ENCODE results near the gene KRT6B. TPM values are rescaled to one million over a fixed set of nuclear protein-coding genes. Genes with fewer than 3 reads are reported as not detected.

Gene KRT6B
- total and polyA plus RNA-seq, 8 donors: not detected

DNA sequence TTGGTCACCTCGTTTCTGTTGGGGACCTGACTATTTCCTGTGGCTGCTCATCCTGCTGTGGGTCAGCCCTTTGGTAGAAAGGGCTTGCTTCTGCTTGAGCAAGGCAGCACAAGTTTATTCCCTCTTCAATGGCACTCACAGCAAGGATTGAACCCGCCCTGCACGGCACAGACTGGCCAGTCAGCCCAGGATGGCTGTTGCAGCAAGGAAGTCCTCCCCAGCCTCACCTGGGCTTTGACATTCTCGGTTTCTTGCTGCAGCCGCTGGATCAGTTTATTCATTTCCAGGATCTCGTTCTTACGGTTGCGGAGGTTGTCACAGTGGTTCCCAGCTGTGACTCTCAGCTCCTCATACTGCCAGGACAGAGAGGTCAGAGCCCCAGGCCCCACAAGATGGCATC is 55.3 kb downstream of the KRT6B start:
- no peaks in the 10 kb centered on the region for H3K9me3 ChIP-seq
- no peaks in the 10 kb centered on the region for H3K36me3 ChIP-seq
- ATAC-seq: no peak
- H3K27me3 ChIP-seq: peaks cover 0 to 46% of the 10 kb centered on the region in 2 donors
- no peak overlapping the region for H3K27ac ChIP-seq
- peak in 1 of 4 donors; percentile 8 for DNase-seq
- TF ChIP-seq, protein P1, sequence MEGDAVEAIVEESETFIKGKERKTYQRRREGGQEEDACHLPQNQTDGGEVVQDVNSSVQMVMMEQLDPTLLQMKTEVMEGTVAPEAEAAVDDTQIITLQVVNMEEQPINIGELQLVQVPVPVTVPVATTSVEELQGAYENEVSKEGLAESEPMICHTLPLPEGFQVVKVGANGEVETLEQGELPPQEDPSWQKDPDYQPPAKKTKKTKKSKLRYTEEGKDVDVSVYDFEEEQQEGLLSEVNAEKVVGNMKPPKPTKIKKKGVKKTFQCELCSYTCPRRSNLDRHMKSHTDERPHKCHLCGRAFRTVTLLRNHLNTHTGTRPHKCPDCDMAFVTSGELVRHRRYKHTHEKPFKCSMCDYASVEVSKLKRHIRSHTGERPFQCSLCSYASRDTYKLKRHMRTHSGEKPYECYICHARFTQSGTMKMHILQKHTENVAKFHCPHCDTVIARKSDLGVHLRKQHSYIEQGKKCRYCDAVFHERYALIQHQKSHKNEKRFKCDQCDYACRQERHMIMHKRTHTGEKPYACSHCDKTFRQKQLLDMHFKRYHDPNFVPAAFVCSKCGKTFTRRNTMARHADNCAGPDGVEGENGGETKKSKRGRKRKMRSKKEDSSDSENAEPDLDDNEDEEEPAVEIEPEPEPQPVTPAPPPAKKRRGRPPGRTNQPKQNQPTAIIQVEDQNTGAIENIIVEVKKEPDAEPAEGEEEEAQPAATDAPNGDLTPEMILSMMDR (IDR thresholded peaks at IDR 0.05): no peak
- H3K4me3 ChIP-seq: no peak overlapping the region
- H3K4me1 ChIP-seq: no peaks in the 10 kb centered on the region
- intact Hi-C loops (cut with DNase I): no loop called here

Other genes starting within 250 kb of the KRT6B start
- gene KRT7, start 218.9 kb downstream of the KRT6B start, total RNA-seq: 1,000 to 10,000 TPM; 1,945 to 1,968 TPM
- gene KRT7, start 218.9 kb downstream of the KRT6B start, polyA plus RNA-seq (ENCODE audit: insufficient read length in 6 of 6): 10 to 100 TPM; 15.2 to 48.4 (median 22.9) TPM
- gene KRT86, start 177.5 kb downstream of the KRT6B start, total RNA-seq: 1 to 10 TPM in 1 of 2 donors, under 1 TPM in 1; 0.97 to 1.7 TPM
- under 1 TPM in 5 of 6 donors, not detected in 1; 0.07 to 0.62 (median 0.14) TPM for gene KRT86, start 177.5 kb downstream of the KRT6B start, polyA plus RNA-seq (ENCODE audit: insufficient read length in 6 of 6)
- gene KRT81, start 160.6 kb downstream of the KRT6B start, total RNA-seq: not detected
- gene KRT81, start 160.6 kb downstream of the KRT6B start, polyA plus RNA-seq (ENCODE audit: insufficient read length in 6 of 6): under 1 TPM in 2 of 6 donors, not detected in 4; 0.12 to 0.26 TPM
- gene KRT83, start 130.7 kb downstream of the KRT6B start, total RNA-seq: not detected
- not detected for gene KRT83, start 130.7 kb downstream of the KRT6B start, polyA plus RNA-seq (ENCODE audit: insufficient read length in 6 of 6)
- gene KRT85, start 84.7 kb downstream of the KRT6B start, total RNA-seq: not detected
- under 1 TPM in 2 of 6 donors, not detected in 4; 0.14 to 0.26 TPM for gene KRT85, start 84.7 kb downstream of the KRT6B start, polyA plus RNA-seq (ENCODE audit: insufficient read length in 6 of 6)
- gene KRT84, start 66.5 kb downstream of the KRT6B start, total RNA-seq: not detected
- not detected for gene KRT84, start 66.5 kb downstream of the KRT6B start, polyA plus RNA-seq (ENCODE audit: insufficient read length in 6 of 6)
- gene KRT82, start 45.8 kb downstream of the KRT6B start, total RNA-seq: not detected
- not detected for gene KRT82, start 45.8 kb downstream of the KRT6B start, polyA plus RNA-seq (ENCODE audit: insufficient read length in 6 of 6)
- gene KRT75, start 17.8 kb downstream of the KRT6B start, total RNA-seq: not detected
- gene KRT75, start 17.8 kb downstream of the KRT6B start, polyA plus RNA-seq (ENCODE audit: insufficient read length in 6 of 6): not detected
- not detected for gene KRT6C, start 21.7 kb upstream of the KRT6B start, total RNA-seq
- gene KRT6C, start 21.7 kb upstream of the KRT6B start, polyA plus RNA-seq (ENCODE audit: insufficient read length in 6 of 6): not detected
- gene KRT6A, start 41.1 kb upstream of the KRT6B start, total RNA-seq: 10 to 100 TPM; 24.4 to 32.0 TPM
- gene KRT6A, start 41.1 kb upstream of the KRT6B start, polyA plus RNA-seq (ENCODE audit: insufficient read length in 6 of 6): not detected
- gene KRT5, start 68.2 kb upstream of the KRT6B start, total RNA-seq: 1 to 10 TPM in 1 of 2 donors, under 1 TPM in 1; 0.79 to 9.8 TPM
- under 1 TPM in 5 of 6 donors, not detected in 1; 0.30 to 0.85 (median 0.35) TPM for gene KRT5, start 68.2 kb upstream of the KRT6B start, polyA plus RNA-seq (ENCODE audit: insufficient read length in 6 of 6)
- not detected for gene KRT71, start 101.0 kb upstream of the KRT6B start, total RNA-seq
- under 1 TPM in 4 of 6 donors, not detected in 2; 0.10 to 0.18 (median 0.15) TPM for gene KRT71, start 101.0 kb upstream of the KRT6B start, polyA plus RNA-seq (ENCODE audit: insufficient read length in 6 of 6)
- not detected for gene KRT74, start 121.7 kb upstream of the KRT6B start, total RNA-seq
- not detected for gene KRT74, start 121.7 kb upstream of the KRT6B start, polyA plus RNA-seq (ENCODE audit: insufficient read length in 6 of 6)
- gene KRT72, start 149.3 kb upstream of the KRT6B start, total RNA-seq: not detected
- gene KRT72, start 149.3 kb upstream of the KRT6B start, polyA plus RNA-seq (ENCODE audit: insufficient read length in 6 of 6): under 1 TPM; 0.08 to 0.30 (median 0.21) TPM
- gene KRT73, start 166.4 kb upstream of the KRT6B start, total RNA-seq: not detected
- under 1 TPM; 0.06 to 0.34 (median 0.20) TPM for gene KRT73, start 166.4 kb upstream of the KRT6B start, polyA plus RNA-seq (ENCODE audit: insufficient read length in 6 of 6)
- not detected for gene KRT2, start 200.1 kb upstream of the KRT6B start, total RNA-seq
- not detected for gene KRT2, start 200.1 kb upstream of the KRT6B start, polyA plus RNA-seq (ENCODE audit: insufficient read length in 6 of 6)
- gene KRT1, start 228.3 kb upstream of the KRT6B start, total RNA-seq: under 1 TPM in 1 of 2 donors, not detected in 1; 0.64 TPM
- under 1 TPM; 0.33 to 0.95 (median 0.48) TPM for gene KRT1, start 228.3 kb upstream of the KRT6B start, polyA plus RNA-seq (ENCODE audit: insufficient read length in 6 of 6)